Upper lobe of left lung (tissue), 6 donors: ENCODE measurements around the gene ZNF747. TPM values are rescaled to one million over a fixed set of nuclear protein-coding genes. Genes with fewer than 3 reads are reported as not detected.
A peak's percentile ranks its signal among the peaks of the same experiment; 100 is the strongest.
"Not testable (repeated sequence)": the region's sequence is repeated elsewhere in the genome, so short reads cannot be mapped to it uniquely, and the experiment has no call there.

Experiments used
- ATAC-seq, 2 donors: fragments of 200-7000 bp; cut with Tn5 transposase; one replicate each; pipeline ENCODE4 v1.9.1; 2022; ENCODE audit warnings: mild to moderate bottlenecking in 2 of 2, moderate library complexity in 2 of 2; ENCODE audit not compliant: low FRiP score in 2 of 2
- DNase-seq, 2 donors: peaks; one replicate each; pipeline ENCODE4 v3.0.0-alpha.2; 2019 to 2020
- H3K27ac ChIP-seq, 4 donors: fragments of 200-600 bp; sonication (generic); one replicate each; pipeline ENCODE4 v1.5.1; 2016 to 2019
- H3K27me3 ChIP-seq, 4 donors: fragments of 200-600 bp; sonication (generic); one replicate each; pipeline ENCODE4 v1.5.1; 2017 to 2019
- H3K36me3 ChIP-seq, 4 donors: fragments of 200-600 bp; sonication (generic); one replicate each; pipeline ENCODE4 v1.5.1; 2016 to 2019
- H3K4me1 ChIP-seq, 4 donors: fragments of 200-600 bp; sonication (generic); one replicate each; pipeline ENCODE4 v1.5.1; 2018 to 2019
- H3K4me3 ChIP-seq, 4 donors: fragments of 200-600 bp; sonication (generic); one replicate each; pipeline ENCODE4 v1.5.1; 2017 to 2019; ENCODE audit warnings: mild to moderate bottlenecking in 2 of 4, moderate library complexity in 1 of 4
- H3K9me3 ChIP-seq, 4 donors: fragments of 200-600 bp; sonication (generic); one replicate each; pipeline ENCODE4 v1.5.1; 2018 to 2019
- EP300 ChIP-seq, 4 donors: sonication (generic); formaldehyde crosslinking; IDR thresholded peaks; one replicate each; pipeline ENCODE4 v1.5.1; 2017; ENCODE audit warnings: antibody characterized with exemption in 4 of 4, control low read depth in 2 of 4
- POLR2A ChIP-seq, 4 donors: fragments of 450-650 bp; IDR thresholded peaks; one replicate each; pipeline ENCODE4 v1.5.1; 2016 to 2017; ENCODE audit warnings: antibody characterized with exemption in 4 of 4, mild to moderate bottlenecking in 2 of 4
- POLR2AphosphoS5 ChIP-seq, 2 donors: sonication (generic); formaldehyde crosslinking; IDR thresholded peaks; one replicate each; pipeline ENCODE4 v1.5.1; 2017; ENCODE audit warnings: antibody characterized with exemption in 2 of 2
- WGBS, 2 donors: methylation state at CpG; one replicate each; pipeline ENCODE4 v1.1.5; 2017 to 2018; 5-methylcytosine and 5-hydroxymethylcytosine counted together
- total RNA-seq, 6 donors: library from RNA; depleted of rRNA in 4 of 6; stranded (reverse); fragments of >200 nt in 4 of 6; gene quantifications; one replicate each; pipeline versions ENCODE4 v1.1.0 to v1.2.1, GENCODE V29; 2016 to 2021
- TF ChIP-seq, protein P1 (sequence below), 6 experiments: fragments of 450-650 bp in 4 of 6; fragments of 200-600 bp in 2 of 6; sonication (generic) in 2 of 6; IDR thresholded peaks; one replicate each; pipeline ENCODE4 v1.5.1; 2016 to 2019; ENCODE audit warnings: antibody characterized with exemption in 6 of 6
- donor health status: DM: no; HTN: no; CAD: no; lungs with moderate emphysema.
- donor health status: DM: no; HTN: yes; CAD: no; lungs with severe emphysema.

Gene ZNF747
- total RNA-seq, 6 donors from 2014 or later: 11.0 to 15.5 (median 11.5) TPM

GRCh38 chr16:30541502-30542329 lies 7.1 kb upstream of the ZNF747 start:
- H3K4me3 ChIP-seq: no peak overlapping the region
- peak in 1 of 2 donors; percentile 48 for ATAC-seq
- H3K27me3 ChIP-seq: no peaks in the 10 kb centered on the region
- TF ChIP-seq EP300 (IDR thresholded peaks at IDR 0.05) (no peak), POLR2AphosphoS5 (IDR thresholded peaks at IDR 0.05) (no peak), POLR2A (IDR thresholded peaks at IDR 0.05) (no peak)
- TF ChIP-seq, protein P1, sequence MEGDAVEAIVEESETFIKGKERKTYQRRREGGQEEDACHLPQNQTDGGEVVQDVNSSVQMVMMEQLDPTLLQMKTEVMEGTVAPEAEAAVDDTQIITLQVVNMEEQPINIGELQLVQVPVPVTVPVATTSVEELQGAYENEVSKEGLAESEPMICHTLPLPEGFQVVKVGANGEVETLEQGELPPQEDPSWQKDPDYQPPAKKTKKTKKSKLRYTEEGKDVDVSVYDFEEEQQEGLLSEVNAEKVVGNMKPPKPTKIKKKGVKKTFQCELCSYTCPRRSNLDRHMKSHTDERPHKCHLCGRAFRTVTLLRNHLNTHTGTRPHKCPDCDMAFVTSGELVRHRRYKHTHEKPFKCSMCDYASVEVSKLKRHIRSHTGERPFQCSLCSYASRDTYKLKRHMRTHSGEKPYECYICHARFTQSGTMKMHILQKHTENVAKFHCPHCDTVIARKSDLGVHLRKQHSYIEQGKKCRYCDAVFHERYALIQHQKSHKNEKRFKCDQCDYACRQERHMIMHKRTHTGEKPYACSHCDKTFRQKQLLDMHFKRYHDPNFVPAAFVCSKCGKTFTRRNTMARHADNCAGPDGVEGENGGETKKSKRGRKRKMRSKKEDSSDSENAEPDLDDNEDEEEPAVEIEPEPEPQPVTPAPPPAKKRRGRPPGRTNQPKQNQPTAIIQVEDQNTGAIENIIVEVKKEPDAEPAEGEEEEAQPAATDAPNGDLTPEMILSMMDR (IDR thresholded peaks at IDR 0.05): no peak
- no peaks in the 10 kb centered on the region for H3K9me3 ChIP-seq
- H3K27ac ChIP-seq: no peak overlapping the region
- DNase-seq: no peak
- no peaks in the 10 kb centered on the region for H3K36me3 ChIP-seq
- 54 to 74% methylated on average over 10 of the region's 10 CpGs for WGBS, 2 donors
- peaks cover 0 to under 1% (median 0%) of the 10 kb centered on the region in 4 donors for H3K4me1 ChIP-seq

GRCh38 chr16:30540916-30541464 lies 6.3 kb upstream of the ZNF747 start:
- not testable (repeated sequence) for ATAC-seq, H3K36me3 ChIP-seq, H3K4me1 ChIP-seq, H3K4me3 ChIP-seq, H3K9me3 ChIP-seq, DNase-seq, H3K27me3 ChIP-seq, H3K27ac ChIP-seq
- 67 to 81% methylated on average over 9 of the region's 9 CpGs for WGBS, 2 donors

DNA sequence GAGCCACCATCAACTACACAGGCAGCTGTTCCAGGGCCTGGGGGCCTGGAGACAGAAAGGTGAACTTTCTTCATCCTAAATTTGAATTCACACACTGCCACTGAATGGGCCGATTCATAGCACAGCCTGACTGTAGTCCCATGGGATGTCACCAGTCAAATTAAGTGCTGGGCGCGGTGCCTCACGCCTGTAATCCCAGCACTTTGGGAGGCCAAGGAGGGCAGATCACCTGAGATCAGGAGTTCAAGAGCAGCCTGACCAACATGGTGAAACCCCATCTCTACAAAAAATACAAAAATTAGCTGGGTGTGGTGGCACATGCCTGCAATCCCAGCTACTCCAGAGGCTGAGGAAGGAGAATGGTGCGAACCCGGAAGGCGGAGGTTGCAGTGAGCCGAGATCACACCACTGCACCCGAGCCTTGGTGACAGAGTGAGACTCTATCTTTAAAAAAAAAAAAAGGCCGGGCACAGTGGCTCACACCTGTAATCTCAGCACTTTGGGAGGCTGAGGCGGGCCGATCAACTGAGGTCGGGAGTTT lies 5.4 kb upstream of the ZNF747 start:
- not testable (repeated sequence) for H3K36me3 ChIP-seq, ATAC-seq, H3K4me3 ChIP-seq, DNase-seq, H3K9me3 ChIP-seq, H3K27me3 ChIP-seq, H3K27ac ChIP-seq
- peaks cover 6 to 16% (median 9%) of the 10 kb centered on the region in 4 donors for H3K4me1 ChIP-seq
- 92 to 93% methylated on average over 13 of the region's 13 CpGs for WGBS, 2 donors

GRCh38 chr16:30539000-30539964 lies 4.6 kb upstream of the ZNF747 start:
- no peaks in the 10 kb centered on the region for H3K27me3 ChIP-seq
- TF ChIP-seq POLR2AphosphoS5 (IDR thresholded peaks at IDR 0.05) (no peak), POLR2A (IDR thresholded peaks at IDR 0.05) (no peak), EP300 (IDR thresholded peaks at IDR 0.05) (no peak)
- TF ChIP-seq, protein P1 (IDR thresholded peaks at IDR 0.05): no peak
- ATAC-seq: no peak
- H3K4me3 ChIP-seq: no peak overlapping the region
- no peaks in the 10 kb centered on the region for H3K36me3 ChIP-seq
- H3K4me1 ChIP-seq: peaks cover 6 to 18% (median 9%) of the 10 kb centered on the region in 4 donors
- no peak overlapping the region for H3K27ac ChIP-seq
- no peak for DNase-seq
- H3K9me3 ChIP-seq: no peaks in the 10 kb centered on the region
- WGBS, 2 donors: 71 to 88% methylated on average over 8 of the region's 8 CpGs

- not testable (repeated sequence) for H3K4me3 ChIP-seq, H3K27me3 ChIP-seq, H3K9me3 ChIP-seq, ATAC-seq, DNase-seq
- WGBS, 2 donors: 88 to 92% methylated on average over 13 of the region's 13 CpGs
- Histone ChIP-seq H3K36me3 (peaks cover 0 to 16% (median 13%) of the 10 kb centered on the region in 4 donors), H3K27ac (peak overlapping the region in 2 of 4 donors; percentile 96 to 98), H3K4me1 (peaks cover 15 to 37% (median 22%) of the 10 kb centered on the region in 4 donors)
Measured at GRCh38 chr16:30536391-30537024, 1.9 kb upstream of the ZNF747 start.
